Testis (tissue), 2 donors: ENCODE data around the gene GPR173.

Source experiments
- POLR2A ChIP-seq: fragments of 450-650 bp; IDR thresholded peaks from one replicate; pipeline ENCODE4 v1.6.1; 2017; ENCODE audit warnings: antibody characterized with exemption, mild to moderate bottlenecking, moderate library complexity
- TF ChIP-seq, protein P1 (sequence below), 3 experiments: fragments of 450-650 bp in 2 of 3; fragments of 200-600 bp in 1 of 3; sonication (generic) in 1 of 3; IDR thresholded peaks; one replicate each; pipeline ENCODE4 v1.5.1; 2016 to 2019; ENCODE audit warnings: antibody characterized with exemption in 3 of 3, mild to moderate bottlenecking in 2 of 3, moderate library complexity in 1 of 3

GRCh38 chrX:53076671-53077070, 28.1 kb downstream of the GPR173 start:
- TF ChIP-seq, protein P1, sequence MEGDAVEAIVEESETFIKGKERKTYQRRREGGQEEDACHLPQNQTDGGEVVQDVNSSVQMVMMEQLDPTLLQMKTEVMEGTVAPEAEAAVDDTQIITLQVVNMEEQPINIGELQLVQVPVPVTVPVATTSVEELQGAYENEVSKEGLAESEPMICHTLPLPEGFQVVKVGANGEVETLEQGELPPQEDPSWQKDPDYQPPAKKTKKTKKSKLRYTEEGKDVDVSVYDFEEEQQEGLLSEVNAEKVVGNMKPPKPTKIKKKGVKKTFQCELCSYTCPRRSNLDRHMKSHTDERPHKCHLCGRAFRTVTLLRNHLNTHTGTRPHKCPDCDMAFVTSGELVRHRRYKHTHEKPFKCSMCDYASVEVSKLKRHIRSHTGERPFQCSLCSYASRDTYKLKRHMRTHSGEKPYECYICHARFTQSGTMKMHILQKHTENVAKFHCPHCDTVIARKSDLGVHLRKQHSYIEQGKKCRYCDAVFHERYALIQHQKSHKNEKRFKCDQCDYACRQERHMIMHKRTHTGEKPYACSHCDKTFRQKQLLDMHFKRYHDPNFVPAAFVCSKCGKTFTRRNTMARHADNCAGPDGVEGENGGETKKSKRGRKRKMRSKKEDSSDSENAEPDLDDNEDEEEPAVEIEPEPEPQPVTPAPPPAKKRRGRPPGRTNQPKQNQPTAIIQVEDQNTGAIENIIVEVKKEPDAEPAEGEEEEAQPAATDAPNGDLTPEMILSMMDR (IDR thresholded peaks at IDR 0.05) = no peak
- TF ChIP-seq POLR2A = no peak
